Measurements from ENCODE around the gene ITPR1.

Gene ITPR1

DNA sequence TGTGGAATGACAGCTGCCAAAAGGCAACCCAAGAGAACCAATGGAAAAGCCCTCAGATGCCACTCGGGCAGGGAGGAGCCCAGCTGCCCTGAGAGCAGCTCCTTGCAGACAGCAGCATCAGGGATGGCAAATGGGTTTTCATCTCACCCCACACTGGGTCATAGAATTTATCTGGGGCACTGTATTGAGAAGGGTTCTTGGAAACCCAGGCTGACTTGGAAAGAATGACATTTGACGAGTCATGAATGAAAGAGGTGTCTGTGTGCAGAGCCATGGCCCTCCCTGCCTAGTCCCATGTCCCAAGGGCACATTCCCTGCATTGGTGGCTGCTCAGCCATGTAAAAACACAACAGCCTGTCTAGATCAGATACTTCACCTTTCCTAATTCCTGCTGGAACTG lies 328.2 kb downstream of the ITPR1 start:
- no peaks in the 10 kb centered on the region for H3K36me3 ChIP-seq (ENCODE audit: insufficient read depth, low read length)
- H3K9me3 ChIP-seq (ENCODE audit: low read depth, low read length), result no peaks in the 10 kb centered on the region
- H3K9ac ChIP-seq (ENCODE audit: insufficient read length), result no peak overlapping the region
- DNase-seq (ENCODE audit: low read depth, low spot score), result no peak
- H3K4me3 ChIP-seq, result no peak overlapping the region
- TF ChIP-seq EZH2 (IDR thresholded peaks at IDR 0.05) (no peak), POLR2AphosphoS5 (IDR thresholded peaks at IDR 0.05; ENCODE audit: borderline replicate concordance, low read depth, low read length) (no peak), FOXP2 (optimal IDR thresholded peaks at IDR 0.05; ENCODE audit: control extremely low read depth, extremely low read length, insufficient read depth) (no peak)
- no peak overlapping the region for H3K27ac ChIP-seq

DNA sequence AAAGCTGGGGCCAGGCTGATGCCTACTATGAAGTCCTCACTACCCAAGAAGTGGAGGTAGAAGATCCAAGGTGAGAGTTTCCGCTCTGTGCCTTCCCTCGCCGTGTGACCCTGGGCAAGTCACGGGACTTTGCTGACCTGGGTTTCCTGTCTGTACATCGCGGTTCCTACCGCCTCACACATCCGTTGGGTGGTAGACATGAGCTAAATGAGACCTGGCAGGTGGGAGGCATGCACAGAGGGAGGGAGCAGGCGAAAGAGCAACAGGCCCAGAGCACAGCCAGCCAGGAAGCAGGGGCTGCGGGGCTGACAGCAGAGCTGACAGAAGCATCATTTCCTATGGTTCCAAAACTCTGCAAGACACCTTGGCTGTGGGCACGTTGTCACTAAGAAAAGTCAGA lies 328.8 kb downstream of the ITPR1 start:
- no peaks in the 10 kb centered on the region for H3K9me3 ChIP-seq (ENCODE audit: low read depth, low read length)
- H3K4me3 ChIP-seq, result no peak overlapping the region
- TF ChIP-seq POLR2AphosphoS5 (IDR thresholded peaks at IDR 0.05; ENCODE audit: borderline replicate concordance, low read depth, low read length) (no peak), FOXP2 (optimal IDR thresholded peaks at IDR 0.05; ENCODE audit: control extremely low read depth, extremely low read length, insufficient read depth) (no peak), EZH2 (IDR thresholded peaks at IDR 0.05) (no peak)
- no peak for DNase-seq (ENCODE audit: low read depth, low spot score)
- H3K36me3 ChIP-seq (ENCODE audit: insufficient read depth, low read length), result no peaks in the 10 kb centered on the region
- no peak overlapping the region for H3K9ac ChIP-seq (ENCODE audit: insufficient read length)
- no peak overlapping the region for H3K27ac ChIP-seq

DNA sequence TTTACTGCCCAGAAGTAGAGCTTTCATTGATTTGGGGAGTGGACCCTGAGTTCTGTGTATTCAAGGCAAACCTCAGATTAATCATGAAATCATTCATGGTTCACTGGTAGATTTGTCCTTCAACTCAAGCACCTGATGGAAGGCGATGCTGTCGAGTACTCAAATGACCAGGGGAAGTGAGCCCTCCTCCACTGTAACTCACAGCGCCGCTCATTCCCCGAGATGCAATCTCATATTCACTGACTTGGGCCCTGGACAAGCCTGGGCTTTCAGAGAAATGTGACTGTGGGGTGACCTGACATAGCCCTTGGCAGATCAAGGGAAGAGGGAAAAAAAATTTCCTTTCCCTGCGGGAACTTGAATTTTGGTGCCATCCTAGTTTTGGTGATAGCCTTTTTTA lies 329.4 kb downstream of the ITPR1 start:
- Histone ChIP-seq H3K9ac (ENCODE audit: insufficient read length) (no peak overlapping the region), H3K36me3 (ENCODE audit: insufficient read depth, low read length) (no peaks in the 10 kb centered on the region), H3K27ac (no peak overlapping the region), H3K4me3 (no peak overlapping the region), H3K9me3 (ENCODE audit: low read depth, low read length) (no peaks in the 10 kb centered on the region)
- DNase-seq (ENCODE audit: low read depth, low spot score), result no peak
- TF ChIP-seq POLR2AphosphoS5 (IDR thresholded peaks at IDR 0.05; ENCODE audit: borderline replicate concordance, low read depth, low read length) (no peak), FOXP2 (optimal IDR thresholded peaks at IDR 0.05; ENCODE audit: control extremely low read depth, extremely low read length, insufficient read depth) (no peak), EZH2 (IDR thresholded peaks at IDR 0.05) (no peak)

DNA sequence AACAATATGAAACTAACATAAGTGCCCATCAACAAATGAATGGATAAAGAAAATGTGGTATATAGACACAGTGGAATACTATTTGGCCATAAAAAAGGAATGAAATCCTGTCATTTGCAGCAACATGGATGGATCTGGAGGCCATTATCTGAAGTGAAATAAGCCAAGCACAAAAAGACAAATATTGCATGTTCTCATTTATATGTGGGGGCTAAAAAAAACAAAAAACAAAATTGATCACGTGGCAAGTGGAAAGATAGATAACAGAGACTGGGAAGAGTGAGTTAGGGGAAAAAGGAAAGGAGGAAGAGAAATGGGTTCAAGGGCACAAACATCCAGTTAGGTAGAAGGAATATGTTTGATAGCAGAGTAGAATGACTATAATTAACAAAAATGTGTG lies 330.2 kb downstream of the ITPR1 start:
- no peak overlapping the region for H3K4me3 ChIP-seq
- no peaks in the 10 kb centered on the region for H3K9me3 ChIP-seq (ENCODE audit: low read depth, low read length)
- H3K36me3 ChIP-seq (ENCODE audit: insufficient read depth, low read length), result no peaks in the 10 kb centered on the region
- H3K9ac ChIP-seq (ENCODE audit: insufficient read length), result no peak overlapping the region
- no peak for DNase-seq (ENCODE audit: low read depth, low spot score)
- TF ChIP-seq EZH2 (IDR thresholded peaks at IDR 0.05), result no peak
- H3K27ac ChIP-seq, result no peak overlapping the region

DNA sequence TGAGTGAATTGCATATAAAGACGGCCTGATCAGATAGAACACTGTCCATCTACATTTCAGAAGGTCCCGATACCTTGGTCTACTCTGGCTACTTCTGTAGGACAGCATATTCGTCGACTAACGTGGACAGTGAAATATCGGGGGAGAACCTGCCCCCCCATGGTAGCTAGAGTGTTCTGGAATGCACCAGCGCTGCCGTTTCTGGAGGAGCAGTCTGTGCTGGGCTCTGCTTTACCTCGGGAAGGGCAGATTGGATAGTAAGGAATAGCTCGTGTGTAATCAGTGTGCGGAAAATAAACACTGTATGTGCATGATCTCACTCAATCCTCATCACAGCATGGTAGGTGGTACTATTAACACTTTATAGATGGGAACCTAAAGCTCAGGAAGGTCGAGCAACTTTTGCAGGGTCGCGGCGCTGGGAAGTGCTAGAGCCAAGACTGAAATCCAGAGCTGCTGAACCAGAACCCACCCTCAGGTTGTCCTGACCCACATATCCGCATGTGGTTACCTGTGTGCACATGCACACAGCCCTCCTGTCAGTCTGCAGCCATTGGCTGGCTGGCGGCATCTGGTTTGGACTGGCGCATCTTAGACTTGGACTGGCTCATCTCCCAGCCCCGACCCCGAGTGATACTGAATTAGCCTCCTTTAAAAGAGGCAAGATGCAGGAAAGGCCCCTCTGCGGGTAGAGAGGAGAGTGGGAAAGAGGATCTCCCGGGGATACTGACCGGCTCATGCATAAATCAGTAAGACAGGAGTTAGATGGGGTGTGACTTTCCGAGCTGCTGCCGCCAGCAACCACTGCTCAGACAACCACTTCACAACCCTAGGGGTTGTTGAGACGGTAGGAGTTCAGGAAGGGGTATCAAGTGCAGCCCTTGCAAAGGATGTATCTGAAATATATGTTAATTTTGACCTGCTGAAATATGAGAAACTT lies 331.1 kb downstream of the ITPR1 start:
- Histone ChIP-seq H3K36me3 (ENCODE audit: insufficient read depth, low read length) (no peaks in the 10 kb centered on the region), H3K9me3 (ENCODE audit: low read depth, low read length) (no peaks in the 10 kb centered on the region), H3K4me3 (no peak overlapping the region), H3K27ac (no peak overlapping the region), H3K9ac (ENCODE audit: insufficient read length) (no peak overlapping the region)
- no peak for TF ChIP-seq EZH2 (IDR thresholded peaks at IDR 0.05)
- DNase-seq (ENCODE audit: low read depth, low spot score), result no peak

DNA sequence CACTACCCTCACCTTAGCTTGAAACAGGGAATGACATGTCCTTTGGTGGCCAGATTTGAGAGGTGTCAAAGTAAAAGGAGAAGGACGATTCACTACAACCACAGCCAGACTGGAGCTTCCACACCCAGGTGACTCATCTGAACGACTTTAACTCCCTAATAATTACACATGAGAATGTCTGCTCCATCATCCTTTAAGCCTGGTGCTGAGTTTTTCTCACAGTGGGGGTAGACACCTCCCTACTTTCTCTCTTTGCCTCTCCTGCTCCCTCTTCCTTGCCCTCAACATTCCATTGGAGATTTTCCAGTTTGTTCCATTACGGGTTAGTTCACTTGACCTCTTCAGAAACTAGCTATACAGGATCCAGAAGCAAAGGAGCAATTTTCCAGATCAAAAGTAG lies 331.8 kb downstream of the ITPR1 start:
- TF ChIP-seq POLR2AphosphoS5 (IDR thresholded peaks at IDR 0.05; ENCODE audit: borderline replicate concordance, low read depth, low read length) (no peak), FOXP2 (optimal IDR thresholded peaks at IDR 0.05; ENCODE audit: control extremely low read depth, extremely low read length, insufficient read depth) (no peak), EZH2 (IDR thresholded peaks at IDR 0.05) (no peak)
- no peak overlapping the region for H3K27ac ChIP-seq
- no peak for DNase-seq (ENCODE audit: low read depth, low spot score)
- no peak overlapping the region for H3K4me3 ChIP-seq
- no peaks in the 10 kb centered on the region for H3K36me3 ChIP-seq (ENCODE audit: insufficient read depth, low read length)
- no peaks in the 10 kb centered on the region for H3K9me3 ChIP-seq (ENCODE audit: low read depth, low read length)
- H3K9ac ChIP-seq (ENCODE audit: insufficient read length), result no peak overlapping the region

DNA sequence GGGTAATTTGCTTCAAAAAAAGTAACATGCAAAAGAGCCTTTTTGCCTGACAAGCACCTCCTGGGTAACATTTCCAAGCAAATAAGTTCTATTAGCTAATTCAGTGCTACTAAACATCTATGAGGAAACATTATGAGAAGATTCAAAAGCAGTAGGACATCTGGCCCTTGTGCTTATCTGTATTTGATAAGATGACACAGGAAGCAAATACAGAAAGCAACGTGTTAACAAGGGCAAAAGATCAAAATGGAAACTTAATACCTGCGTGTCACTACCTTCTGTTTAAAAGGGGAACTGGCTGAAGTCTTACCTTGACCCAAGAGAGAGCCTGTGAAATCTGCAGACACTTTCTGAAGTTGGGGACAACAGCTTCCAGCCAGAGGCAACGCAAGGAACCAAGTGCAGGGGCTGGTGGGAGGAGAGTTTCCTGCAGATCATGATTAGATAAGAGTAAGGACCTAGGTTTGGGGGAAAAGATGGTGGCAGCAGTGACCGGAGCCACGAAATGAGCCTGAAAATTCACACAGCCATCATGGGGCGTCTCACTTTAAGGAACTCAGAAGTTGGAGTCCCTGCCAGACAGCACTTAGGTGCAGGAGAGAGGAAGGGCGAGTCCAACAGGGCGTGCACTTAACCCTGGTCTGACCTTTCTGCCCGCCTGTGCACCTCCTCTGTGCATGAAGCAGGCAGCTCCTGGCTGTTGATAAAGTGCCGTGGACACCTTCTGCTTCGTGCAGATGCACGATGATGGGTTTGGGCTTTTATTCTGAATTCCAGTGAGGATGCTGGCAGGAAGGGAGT lies 332.5 kb downstream of the ITPR1 start:
- Histone ChIP-seq H3K4me3 (no peak overlapping the region), H3K27ac (no peak overlapping the region), H3K9ac (ENCODE audit: insufficient read length) (no peak overlapping the region), H3K9me3 (ENCODE audit: low read depth, low read length) (no peaks in the 10 kb centered on the region), H3K36me3 (ENCODE audit: insufficient read depth, low read length) (no peaks in the 10 kb centered on the region)
- no peak for TF ChIP-seq EZH2 (IDR thresholded peaks at IDR 0.05)
- TF ChIP-seq POLR2AphosphoS5 (IDR thresholded peaks at IDR 0.05; ENCODE audit: borderline replicate concordance, low read depth, low read length), result no peak
- no peak for TF ChIP-seq FOXP2 (optimal IDR thresholded peaks at IDR 0.05; ENCODE audit: control extremely low read depth, extremely low read length, insufficient read depth)
- DNase-seq (ENCODE audit: low read depth, low spot score), result no peak

DNA sequence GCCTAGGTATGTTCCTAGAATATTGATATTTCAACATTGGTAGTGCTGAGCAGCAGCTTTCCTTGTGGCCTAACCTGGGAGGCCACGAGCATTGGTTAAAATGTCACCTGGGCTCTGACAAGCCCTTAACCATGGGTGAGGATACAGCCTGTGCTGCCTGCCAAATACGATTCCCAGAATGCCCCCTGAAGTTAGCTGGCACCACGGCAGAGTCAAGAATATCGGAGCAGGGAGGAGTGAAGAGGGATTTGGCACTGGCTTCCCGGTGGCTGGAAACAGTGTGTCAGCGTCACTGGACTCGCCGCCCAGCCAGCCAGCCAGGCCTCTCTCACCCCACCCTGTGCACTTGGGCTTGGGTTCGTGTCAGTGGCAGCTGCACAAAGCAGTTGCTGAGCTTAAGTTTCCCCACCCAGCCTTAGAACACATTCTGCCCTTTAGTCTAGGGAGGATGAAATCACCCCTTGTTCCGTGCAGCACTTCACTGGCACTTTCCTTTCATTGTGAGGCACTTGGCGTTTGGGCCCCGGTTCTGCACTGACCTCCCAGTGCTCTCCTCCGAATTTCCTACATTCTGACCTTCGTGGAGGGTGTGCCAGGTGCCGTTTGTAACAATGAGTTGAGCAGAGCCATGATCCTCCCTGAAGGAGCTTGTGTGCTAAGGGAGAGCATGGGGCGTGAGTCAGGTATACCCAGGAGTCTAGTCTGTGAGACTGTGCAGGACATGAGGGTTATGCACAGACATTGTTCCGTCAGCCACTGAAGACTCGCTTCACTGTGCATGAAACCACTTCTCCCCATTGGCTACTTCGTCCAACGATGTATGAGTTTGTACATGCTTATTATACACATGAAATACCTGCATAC lies 333.3 kb downstream of the ITPR1 start:
- H3K36me3 ChIP-seq (ENCODE audit: insufficient read depth, low read length), result no peaks in the 10 kb centered on the region
- H3K27ac ChIP-seq, result no peak overlapping the region
- no peak for DNase-seq (ENCODE audit: low read depth, low spot score)
- H3K9ac ChIP-seq (ENCODE audit: insufficient read length), result no peak overlapping the region
- no peaks in the 10 kb centered on the region for H3K9me3 ChIP-seq (ENCODE audit: low read depth, low read length)
- TF ChIP-seq FOXP2 (optimal IDR thresholded peaks at IDR 0.05; ENCODE audit: control extremely low read depth, extremely low read length, insufficient read depth) (no peak), POLR2AphosphoS5 (IDR thresholded peaks at IDR 0.05; ENCODE audit: borderline replicate concordance, low read depth, low read length) (no peak), EZH2 (IDR thresholded peaks at IDR 0.05) (no peak)
- no peak overlapping the region for H3K4me3 ChIP-seq

All from SK-N-MC (cell line).